SU-DHL-6 (cell line): ENCODE measurements around the gene SEC23A.

Experiments
- CTCF ChIP-seq: fragments of 200-600 bp; sonication (generic); IDR thresholded peaks from one replicate; pipeline ENCODE4 v1.5.1; 2017; ENCODE audit warnings: antibody characterized with exemption, mild to moderate bottlenecking, low read length, moderate library complexity; ENCODE audit not compliant: insufficient read depth, poor library complexity, severe bottlenecking
- EZH2phosphoT487 ChIP-seq: fragments of 200-600 bp; sonication (generic), shearing (Covaris generic); conservative IDR thresholded peaks from 2 replicates; pipeline ENCODE4 v1.6.1; 2018; ENCODE audit warnings: mild to moderate bottlenecking, antibody characterized with exemption, low read length, moderate library complexity, mixed read lengths

- TF ChIP-seq CTCF (no peak), EZH2phosphoT487 (no peak)
These were observed 108.3 kb downstream of the SEC23A start for GRCh38 chr14:38994731-38995130.
